Psoas muscle (tissue), 8 donors: ENCODE measurements around the gene TEKT5. TPM values are rescaled to one million over a fixed set of nuclear protein-coding genes. Genes with fewer than 3 reads are reported as not detected.

Source experiments
- ATAC-seq, 4 donors: fragments of 200-7000 bp; cut with Tn5 transposase; one replicate each; pipeline ENCODE4 v1.9.1; 2020; ENCODE audit warnings: moderate library complexity in 3 of 4, mild to moderate bottlenecking in 2 of 4
- DNase-seq, 2 donors: peaks; one replicate each; pipeline ENCODE4 v3.0.0-alpha.2; 2020
- H3K27ac ChIP-seq: fragments of 200-600 bp; one replicate; pipeline ENCODE4 v1.8.0; 2022
- H3K27me3 ChIP-seq, 3 donors: fragments of 200-600 bp in 1 of 3; one replicate each; pipeline versions ENCODE4 v1.6.1 to v1.8.0; 2013 to 2022; ENCODE audit warnings: low read length in 2 of 3, mild to moderate bottlenecking in 2 of 3, moderate library complexity in 1 of 3; ENCODE audit not compliant: insufficient read depth in 3 of 3
- H3K36me3 ChIP-seq, 2 donors: fragments of 200-600 bp in 1 of 2; one replicate each; pipeline versions ENCODE4 v1.6.1 to v1.8.0; 2013 to 2022; ENCODE audit warnings: low read depth in 1 of 2, mild to moderate bottlenecking in 1 of 2, moderate library complexity in 1 of 2; ENCODE audit not compliant: insufficient read depth in 1 of 2
- H3K4me1 ChIP-seq: fragments of 200-600 bp; one replicate; pipeline ENCODE4 v1.8.0; 2022
- H3K4me3 ChIP-seq: fragments of 200-600 bp; one replicate; pipeline ENCODE4 v1.8.0; 2022; ENCODE audit warnings: mild to moderate bottlenecking
- H3K9me3 ChIP-seq: fragments of 200-600 bp; one replicate; pipeline ENCODE4 v1.8.0; 2022
- WGBS, 3 donors: extraction: QIAGEN DNeasy Blood & Tissue Kit; methylation state at CpG; one replicate each; pipeline versions ENCODE4 v1.1.6 to v1.1.7; 2013; 5-methylcytosine and 5-hydroxymethylcytosine counted together
- intact Hi-C, 2 donors: fragments of 100-400 bp; cut with DNase I; formaldehyde crosslinking; loops; one replicate each; pipeline versions ENCODE4 v1.11.0 to v1.14.2; 2022
- polyA plus RNA-seq, 3 donors: library from polyadenylated mRNA; stranded (reverse); fragments of 200-250 nt; gene quantifications; one replicate each; pipeline ENCODE4 v1.2.3, GENCODE V29; 2013
- total RNA-seq, 4 donors: library from RNA; stranded (reverse); fragmentation: NEBNext Ultra II Directional in 2 of 4; extraction: Animal tissue kit (Norgen Biotek cat#: 25700) in 2 of 4; gene quantifications; one replicate each; pipeline versions ENCODE4 v1.2.1 to v1.2.4, GENCODE V29; 2021 to 2023
- TF ChIP-seq, protein P1 (sequence below): fragments of 200-600 bp; IDR thresholded peaks from one replicate; pipeline ENCODE4 v1.8.0; 2022; ENCODE audit warnings: antibody characterized with exemption
- donor health status: healthy with polysubstance abuse.
- donor health status: DM: no; HTN: no; CAD: no; lungs with moderate emphysema.
- donor health status: Bipolar disorder and iron deficiency.
- donor health status: healthy.
- donor health status: DM: yes; HTN: yes; CAD: no.
- donor health status: DM: no; HTN: no; CAD: no.
- donor health status: DM: no; HTN: no; CAD: no.
- donor health status: DM: yes; HTN: yes; CAD: no.

TEKT5 gene
- total and polyA plus RNA-seq, 7 donors, result not detected

DNA sequence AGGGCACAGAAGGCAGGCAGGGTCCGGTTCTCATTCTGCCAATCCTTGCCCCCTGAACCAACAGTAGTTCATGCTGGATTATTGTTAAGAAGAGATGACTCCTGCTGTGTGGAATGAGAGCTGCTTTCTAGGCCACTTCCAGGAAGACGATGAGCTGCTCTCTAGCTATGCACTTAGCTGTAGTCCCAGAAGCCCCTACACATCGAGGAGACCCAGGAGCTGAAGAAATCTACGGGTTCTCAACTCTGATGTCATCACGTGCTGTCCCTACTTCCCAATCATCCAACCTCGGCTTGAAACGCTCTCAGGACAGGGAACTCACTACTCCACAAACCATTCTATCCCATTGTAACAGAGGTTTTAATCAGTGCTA lies 85.3 kb downstream of the TEKT5 start:
- H3K4me1 ChIP-seq, result no peaks in the 10 kb centered on the region
- no peak overlapping the region for H3K4me3 ChIP-seq
- no peaks in the 10 kb centered on the region for H3K9me3 ChIP-seq
- ATAC-seq (peak in 2 of 4 donors; percentile 44 to 62), DNase-seq (no peak)
- intact Hi-C loops, result no loop called here
- H3K27ac ChIP-seq, result no peak overlapping the region
- H3K36me3 ChIP-seq, result no peaks in the 10 kb centered on the region
- H3K27me3 ChIP-seq, result no peaks in the 10 kb centered on the region
- 50 to 58% (median 51%) methylated on average over 7 of the region's 7 CpGs for WGBS, 3 donors
- TF ChIP-seq, protein P1, sequence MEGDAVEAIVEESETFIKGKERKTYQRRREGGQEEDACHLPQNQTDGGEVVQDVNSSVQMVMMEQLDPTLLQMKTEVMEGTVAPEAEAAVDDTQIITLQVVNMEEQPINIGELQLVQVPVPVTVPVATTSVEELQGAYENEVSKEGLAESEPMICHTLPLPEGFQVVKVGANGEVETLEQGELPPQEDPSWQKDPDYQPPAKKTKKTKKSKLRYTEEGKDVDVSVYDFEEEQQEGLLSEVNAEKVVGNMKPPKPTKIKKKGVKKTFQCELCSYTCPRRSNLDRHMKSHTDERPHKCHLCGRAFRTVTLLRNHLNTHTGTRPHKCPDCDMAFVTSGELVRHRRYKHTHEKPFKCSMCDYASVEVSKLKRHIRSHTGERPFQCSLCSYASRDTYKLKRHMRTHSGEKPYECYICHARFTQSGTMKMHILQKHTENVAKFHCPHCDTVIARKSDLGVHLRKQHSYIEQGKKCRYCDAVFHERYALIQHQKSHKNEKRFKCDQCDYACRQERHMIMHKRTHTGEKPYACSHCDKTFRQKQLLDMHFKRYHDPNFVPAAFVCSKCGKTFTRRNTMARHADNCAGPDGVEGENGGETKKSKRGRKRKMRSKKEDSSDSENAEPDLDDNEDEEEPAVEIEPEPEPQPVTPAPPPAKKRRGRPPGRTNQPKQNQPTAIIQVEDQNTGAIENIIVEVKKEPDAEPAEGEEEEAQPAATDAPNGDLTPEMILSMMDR, result no peak

DNA sequence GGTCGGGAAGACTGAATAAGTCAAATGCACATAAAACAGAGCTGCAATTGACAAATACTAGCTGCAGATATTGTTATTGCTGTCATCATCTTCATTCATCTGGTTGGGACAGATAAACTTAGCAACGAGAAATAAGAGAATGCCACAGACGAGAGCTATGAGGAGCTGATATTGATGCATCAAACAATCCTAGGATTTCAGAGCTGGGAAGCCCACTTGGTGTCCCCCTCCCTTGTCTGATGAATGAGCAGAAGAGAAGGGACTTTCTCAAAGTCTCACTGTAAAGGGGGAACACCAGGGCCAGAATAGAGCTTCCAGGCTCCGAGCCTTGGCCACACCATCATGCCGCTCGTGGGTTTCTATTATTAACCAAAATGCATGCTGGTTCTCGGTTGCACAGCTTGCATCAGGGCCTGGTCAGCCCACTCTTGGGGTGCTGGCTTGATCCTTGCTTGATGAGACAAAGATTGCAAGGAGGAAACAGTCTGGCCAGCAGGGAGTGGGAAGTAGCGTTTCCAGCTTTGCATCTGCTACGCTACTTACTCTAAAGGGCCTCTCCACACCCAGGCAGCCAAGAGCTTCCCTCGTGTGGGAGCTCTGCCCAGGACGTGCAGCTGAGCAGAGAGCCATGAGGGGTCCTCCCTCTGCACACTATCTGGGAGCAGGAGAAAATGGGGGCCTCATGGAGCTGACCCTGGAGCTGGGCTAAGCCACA lies 85.9 kb downstream of the TEKT5 start:
- WGBS, 3 donors, result 39 to 57% (median 41%) methylated on average over 11 of the region's 11 CpGs
- no peak for DNase-seq
- intact Hi-C loops, result no loop called here

DNA sequence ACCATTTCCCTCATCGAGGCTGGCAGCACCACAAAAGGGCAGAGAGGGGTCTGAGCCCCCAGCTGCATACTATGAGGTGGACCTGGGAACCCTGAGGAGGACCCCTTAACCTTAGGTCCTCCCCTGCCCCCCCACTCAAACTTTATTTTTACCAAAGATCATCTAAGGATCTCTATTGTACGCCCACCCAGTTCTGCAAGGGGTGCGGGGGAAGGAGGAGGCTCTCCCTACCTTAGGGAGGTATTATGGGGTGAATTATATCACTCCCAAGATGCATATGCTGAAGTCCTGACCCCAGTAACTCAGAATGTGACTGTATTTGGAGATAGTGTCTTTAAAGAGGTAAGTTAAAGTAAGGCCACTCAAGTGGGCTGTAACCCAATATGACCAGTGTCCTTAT lies 87.6 kb downstream of the TEKT5 start:
- H3K4me3 ChIP-seq, result no peak overlapping the region
- TF ChIP-seq, protein P1, result no peak
- WGBS, 3 donors, result 73 to 82% (median 78%) methylated on average over 3 of the region's 3 CpGs
- DNase-seq (no peak), ATAC-seq (no peak)
- intact Hi-C loops, result no loop called here
- H3K9me3 ChIP-seq, result no peaks in the 10 kb centered on the region
- no peak overlapping the region for H3K27ac ChIP-seq
- H3K36me3 ChIP-seq, result no peaks in the 10 kb centered on the region
- H3K4me1 ChIP-seq, result no peaks in the 10 kb centered on the region
- no peaks in the 10 kb centered on the region for H3K27me3 ChIP-seq

More for the DNA sequence above, 85.9 kb downstream of the TEKT5 start:
- H3K27ac ChIP-seq, result no peak overlapping the region
- H3K27me3 ChIP-seq, result no peaks in the 10 kb centered on the region
- peak in 2 of 4 donors; percentile 43 to 65 for ATAC-seq
- no peaks in the 10 kb centered on the region for H3K9me3 ChIP-seq
- no peaks in the 10 kb centered on the region for H3K4me1 ChIP-seq
- H3K36me3 ChIP-seq, result no peaks in the 10 kb centered on the region
- TF ChIP-seq, protein P1, result no peak
- H3K4me3 ChIP-seq, result no peak overlapping the region

DNA sequence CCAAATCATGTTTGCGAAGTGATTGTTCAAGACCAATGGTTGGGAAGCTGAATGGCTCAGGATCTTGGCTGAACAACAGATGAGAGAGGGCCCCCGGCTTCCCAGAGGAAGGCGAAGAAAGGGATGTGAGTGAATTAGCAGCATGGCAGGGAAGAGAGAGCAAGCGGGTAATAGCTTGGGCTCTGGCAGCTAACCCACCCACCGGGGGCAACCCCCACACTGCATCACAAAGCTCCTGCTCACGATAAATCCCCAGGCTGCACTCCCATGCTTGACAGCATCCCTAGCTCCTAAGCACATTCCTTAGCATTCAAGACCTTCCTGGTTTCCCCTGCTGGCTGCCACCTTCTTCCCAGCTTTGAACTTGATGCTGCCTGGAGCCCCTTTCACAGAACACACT lies 88.1 kb downstream of the TEKT5 start:
- Histone ChIP-seq H3K36me3 (no peaks in the 10 kb centered on the region), H3K4me1 (no peaks in the 10 kb centered on the region), H3K27ac (no peak overlapping the region), H3K4me3 (no peak overlapping the region), H3K27me3 (no peaks in the 10 kb centered on the region), H3K9me3 (no peaks in the 10 kb centered on the region)
- WGBS, 3 donors, result 75 to 80% (median 78%) methylated on average over 6 of the region's 6 CpGs
- intact Hi-C loops, result no loop called here
- TF ChIP-seq, protein P1, result no peak
- DNase-seq (no peak), ATAC-seq (no peak)

DNA sequence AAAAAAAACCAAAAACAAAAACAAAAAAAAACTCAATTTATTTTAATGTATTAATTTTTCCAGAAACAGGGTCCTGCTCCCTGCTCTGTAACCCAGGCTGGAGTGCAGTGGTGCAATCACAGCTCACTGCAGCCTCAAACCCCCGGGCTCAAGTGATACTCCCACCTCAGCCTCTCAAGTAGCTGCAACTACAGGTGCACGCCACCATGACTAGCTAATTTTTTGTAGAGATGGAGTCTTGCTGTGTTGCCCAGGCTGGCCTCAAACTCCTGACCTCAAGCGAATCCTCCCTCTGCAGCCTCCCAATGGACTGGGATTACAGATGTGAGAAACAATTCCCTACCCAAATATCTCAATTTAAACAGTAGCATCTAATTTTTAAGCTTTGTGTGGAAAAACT lies 89.1 kb downstream of the TEKT5 start:
- no peaks in the 10 kb centered on the region for H3K4me1 ChIP-seq
- H3K9me3 ChIP-seq, result no peaks in the 10 kb centered on the region
- H3K27ac ChIP-seq, result no peak overlapping the region
- H3K27me3 ChIP-seq, result no peaks in the 10 kb centered on the region
- DNase-seq, result no peak
- 89 to 93% (median 93%) methylated on average over 3 of the region's 3 CpGs for WGBS, 3 donors
- intact Hi-C loops, result no loop called here
- H3K36me3 ChIP-seq, result no peaks in the 10 kb centered on the region
- ATAC-seq, result no peak
- TF ChIP-seq, protein P1, result no peak
- H3K4me3 ChIP-seq, result no peak overlapping the region
